Amniotic stem cell (primary cell): ENCODE data around the gene GSC.
"Not testable (repeated sequence)": the region's sequence is repeated elsewhere in the genome, so short reads cannot be mapped to it uniquely, and the experiment has no call there.

Experiments used
- DNase-seq: peaks from one replicate; lab custom pipeline; 2025; lab: John Stamatoyannopoulos, UW

GSC gene

DNA sequence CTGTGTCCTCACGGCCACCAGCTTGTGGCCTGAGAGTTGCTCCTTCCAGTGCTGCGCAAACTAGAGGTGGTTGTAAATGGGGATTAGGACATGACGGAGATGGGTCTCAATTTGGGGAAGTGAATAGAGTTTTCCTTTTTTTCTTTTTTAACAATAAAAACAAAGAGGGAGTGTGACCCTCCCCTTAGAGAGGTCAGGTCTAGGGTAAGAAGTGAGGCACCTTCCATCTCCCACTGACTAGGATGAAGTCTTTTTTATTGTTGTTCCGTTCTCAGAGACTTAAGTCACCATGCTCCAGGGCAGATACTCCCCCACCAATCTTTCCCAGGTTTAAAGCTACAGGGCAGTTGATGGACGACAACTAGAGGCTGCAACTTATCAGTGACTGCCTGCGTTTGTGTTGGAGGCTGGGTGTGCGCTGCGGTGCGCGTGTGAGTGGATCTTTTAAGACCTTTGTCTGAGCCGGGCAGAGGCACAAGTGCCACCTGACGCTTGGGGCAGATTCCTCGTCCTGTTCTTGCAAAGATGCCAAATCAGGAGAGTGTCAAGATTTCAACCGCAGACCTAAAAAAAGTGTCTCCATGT is 2.1 kb upstream of the GSC start:
- DNase-seq, result no peak

DNA sequence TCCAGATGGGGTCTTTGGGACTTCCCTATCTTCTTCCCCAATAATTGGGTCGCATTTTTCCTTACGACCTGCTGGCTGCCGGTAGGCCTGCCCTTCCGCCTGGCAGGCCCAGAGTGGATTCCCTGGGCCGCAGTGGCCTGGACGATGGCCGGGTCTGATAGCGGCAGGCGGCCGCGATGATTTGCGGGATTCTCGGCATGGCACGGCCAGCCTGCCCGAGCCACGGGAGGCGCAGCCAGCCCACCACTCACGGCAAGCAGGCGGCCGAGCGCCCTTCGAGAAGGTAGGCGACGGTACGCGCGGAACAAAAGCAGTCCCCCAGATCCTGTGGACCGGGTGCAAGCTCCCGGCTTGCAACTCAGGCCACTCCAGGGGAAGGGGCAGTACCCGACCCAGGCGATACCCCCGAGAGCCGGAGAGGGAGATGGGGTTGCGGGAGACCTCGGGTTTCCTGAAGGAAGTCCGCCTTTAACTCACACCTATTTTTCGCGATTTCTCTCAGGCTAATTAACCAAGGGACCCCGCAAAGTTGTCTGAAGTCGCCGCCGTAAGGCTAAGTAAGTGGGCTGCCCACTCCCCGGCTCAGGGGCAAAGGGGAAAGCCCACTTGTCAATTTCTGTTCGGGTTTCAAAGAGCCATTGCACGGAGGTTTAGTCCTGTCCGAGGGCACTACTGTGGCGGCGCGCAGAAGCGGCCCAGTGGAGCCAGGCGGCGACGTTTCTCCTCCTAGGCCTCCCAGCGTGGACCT is 1.4 kb upstream of the GSC start:
- no peak for DNase-seq

- DNase-seq, result no peak
Observed at GRCh38 chr14:94770815-94771157, 873 bp upstream of the GSC start.

DNA sequence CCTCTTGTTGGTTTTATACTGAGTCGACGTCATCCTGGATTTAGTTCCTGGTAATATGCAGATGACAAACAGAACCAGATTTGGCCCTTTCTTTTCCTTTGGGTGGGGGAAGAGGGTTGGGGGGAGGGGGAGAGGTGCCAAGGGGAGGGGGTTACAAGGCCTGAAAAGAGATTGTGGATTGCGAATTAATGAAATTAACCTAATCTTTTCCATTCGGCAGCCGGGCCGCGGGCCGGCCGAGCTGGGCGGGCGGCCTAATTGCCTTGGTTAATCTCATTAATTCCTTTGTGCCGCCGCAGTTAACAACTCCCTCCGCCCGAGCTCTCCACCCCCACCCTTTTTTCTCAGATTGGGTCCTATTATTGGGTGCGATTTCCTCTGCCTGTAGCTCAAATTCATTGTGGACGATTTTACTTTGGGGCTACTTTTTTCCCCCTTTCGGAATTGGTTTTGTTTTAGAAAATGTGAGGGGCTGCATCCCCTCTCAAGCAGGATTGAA is 387 bp upstream of the GSC start:
- no peak for DNase-seq

DNA sequence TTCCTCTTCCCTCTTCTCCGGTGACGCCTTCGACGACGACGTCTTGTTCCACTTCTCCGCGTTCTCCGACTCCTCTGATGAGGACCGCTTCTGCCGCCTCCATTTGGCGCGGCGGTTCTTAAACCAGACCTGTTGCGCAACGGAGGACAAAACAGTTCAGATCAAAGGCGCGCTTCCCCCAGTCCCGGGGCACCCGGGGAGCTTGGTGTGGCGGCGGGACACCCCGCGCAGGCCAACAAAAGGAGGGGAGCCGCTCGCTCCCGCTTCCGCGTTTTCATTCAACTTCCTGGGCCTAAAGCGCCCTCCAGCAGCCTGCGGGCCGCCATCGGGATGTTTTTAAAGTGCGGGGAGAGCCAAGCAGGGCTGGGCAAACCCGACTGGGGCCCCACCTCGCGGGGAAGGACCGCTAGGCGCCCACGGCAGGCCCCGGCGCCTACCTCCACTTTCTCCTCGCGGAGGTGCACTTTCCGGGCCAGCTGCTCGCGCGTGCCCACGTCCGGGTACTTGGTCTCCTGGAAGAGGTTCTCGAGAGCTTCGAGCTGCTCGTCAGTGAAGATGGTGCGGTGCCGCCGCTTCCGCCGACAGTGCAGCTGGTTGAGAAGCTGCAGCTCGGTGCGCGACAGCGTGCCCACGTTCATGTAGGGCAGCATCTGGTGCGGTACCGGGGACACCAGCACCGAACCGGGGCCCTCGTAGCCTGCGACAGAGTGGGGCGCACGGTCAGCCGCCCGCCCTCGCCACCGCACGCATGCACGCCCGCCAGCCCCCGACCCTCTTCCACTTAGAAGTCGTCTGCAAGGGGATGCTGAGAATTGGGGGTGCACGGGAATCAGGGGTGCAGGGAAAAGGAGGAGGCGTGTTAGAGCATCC is 1.2 kb downstream of the GSC start:
- DNase-seq, result no peak

GRCh38 chr14:94768141-94768520 is 1.8 kb downstream of the GSC start:
- DNase-seq, result no peak

DNA sequence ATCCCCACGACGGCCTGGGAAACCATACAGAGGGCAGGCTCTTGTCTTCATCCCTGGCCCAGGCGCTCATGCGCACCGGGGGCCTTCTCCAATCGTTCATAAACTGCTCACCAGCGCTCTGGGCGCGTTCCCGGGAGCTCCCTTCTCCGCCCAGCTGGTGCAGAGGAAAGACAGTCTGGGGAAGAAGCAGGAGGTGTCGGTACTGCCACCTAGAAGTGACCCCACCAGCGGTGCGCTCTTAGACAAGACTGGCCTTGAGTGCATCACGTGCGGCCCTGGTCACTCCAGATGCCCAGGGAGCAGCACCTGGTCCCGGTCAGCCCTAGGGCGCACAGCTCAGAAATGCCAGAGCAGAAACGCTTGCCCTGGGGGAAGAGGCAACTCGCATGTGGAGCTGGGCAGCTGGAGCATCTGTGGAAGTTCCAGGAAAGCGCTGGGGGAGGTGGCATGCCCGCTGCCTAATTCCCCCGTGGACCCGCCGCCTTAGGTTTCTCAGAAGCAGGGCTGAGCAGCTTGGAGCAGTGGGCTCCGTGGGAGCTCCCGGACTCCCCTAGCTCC is 2.5 kb downstream of the GSC start:
- no peak for DNase-seq

DNA sequence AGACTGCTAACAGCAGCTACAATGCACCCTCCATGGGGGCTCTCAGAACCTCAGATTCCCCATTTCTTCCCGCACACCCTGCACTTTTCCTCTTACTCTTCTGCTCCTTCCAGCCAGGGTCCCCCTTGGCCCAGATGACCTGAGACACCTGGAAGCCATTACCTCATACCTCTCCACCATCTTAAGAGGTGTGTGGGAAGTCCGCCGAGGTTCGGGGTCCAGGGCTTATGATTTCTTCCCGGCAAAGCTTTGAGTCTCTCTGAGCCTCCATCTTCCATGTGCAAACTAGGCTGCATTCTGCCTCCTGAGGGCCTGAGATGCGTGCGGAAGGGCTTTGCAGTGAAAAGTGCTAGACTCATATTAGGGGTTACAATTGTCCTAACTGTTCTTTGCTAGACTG is 5.3 kb downstream of the GSC start:
- DNase-seq, result no peak

DNA sequence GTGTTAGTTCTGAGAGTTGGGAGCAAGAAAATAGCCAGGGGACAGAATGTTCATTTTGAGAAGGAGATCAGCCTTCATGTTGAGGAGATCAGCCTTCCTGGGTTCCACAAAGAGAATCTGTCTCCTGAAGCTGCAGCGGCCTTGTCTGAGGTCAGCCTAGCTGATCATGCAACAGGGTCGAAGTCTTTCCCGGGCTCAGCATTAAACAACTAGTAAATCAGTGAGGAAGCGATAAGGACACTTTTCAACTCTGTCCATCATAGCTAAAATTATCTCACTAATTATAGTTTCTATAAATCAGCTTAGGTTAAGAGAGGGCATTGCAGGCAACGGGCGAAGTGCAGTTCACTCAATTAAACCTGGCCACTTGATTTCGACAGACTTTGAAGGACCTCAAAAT is 7.5 kb downstream of the GSC start:
- DNase-seq, result no peak

- DNase-seq, result no peak
Observed at GRCh38 chr14:94761997-94762377, 7.9 kb downstream of the GSC start.

DNA sequence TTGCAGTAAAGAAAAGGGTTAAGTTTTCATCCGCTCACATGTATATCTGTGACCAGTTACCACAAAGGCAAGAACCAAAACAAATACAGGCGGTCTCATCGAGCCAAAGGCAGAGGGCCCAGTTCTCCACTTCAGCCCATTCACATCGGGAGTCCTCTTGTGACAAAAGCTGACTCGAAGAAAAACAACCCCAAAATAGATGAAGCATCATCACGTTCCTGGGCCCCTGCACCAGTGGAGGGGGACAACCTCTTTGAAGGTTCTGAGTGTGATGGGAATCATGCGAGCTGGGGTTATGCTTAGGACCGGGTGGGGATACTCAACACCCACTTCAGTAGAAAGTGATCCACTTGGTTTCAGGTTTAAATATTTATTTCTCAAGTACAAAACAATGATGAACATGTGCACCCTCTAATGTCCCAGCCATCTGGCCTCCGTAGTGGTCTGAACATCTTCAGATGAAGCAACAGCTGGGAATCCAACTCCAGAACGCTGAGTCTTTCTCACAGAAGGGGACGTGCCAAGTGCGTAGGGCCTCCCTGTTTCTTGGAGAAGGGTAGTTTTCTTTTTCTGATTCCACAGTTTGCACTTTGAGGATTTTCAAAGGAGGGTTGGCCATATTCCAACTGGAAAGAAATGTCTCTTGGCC is 8.4 kb downstream of the GSC start:
- no peak for DNase-seq

DNA sequence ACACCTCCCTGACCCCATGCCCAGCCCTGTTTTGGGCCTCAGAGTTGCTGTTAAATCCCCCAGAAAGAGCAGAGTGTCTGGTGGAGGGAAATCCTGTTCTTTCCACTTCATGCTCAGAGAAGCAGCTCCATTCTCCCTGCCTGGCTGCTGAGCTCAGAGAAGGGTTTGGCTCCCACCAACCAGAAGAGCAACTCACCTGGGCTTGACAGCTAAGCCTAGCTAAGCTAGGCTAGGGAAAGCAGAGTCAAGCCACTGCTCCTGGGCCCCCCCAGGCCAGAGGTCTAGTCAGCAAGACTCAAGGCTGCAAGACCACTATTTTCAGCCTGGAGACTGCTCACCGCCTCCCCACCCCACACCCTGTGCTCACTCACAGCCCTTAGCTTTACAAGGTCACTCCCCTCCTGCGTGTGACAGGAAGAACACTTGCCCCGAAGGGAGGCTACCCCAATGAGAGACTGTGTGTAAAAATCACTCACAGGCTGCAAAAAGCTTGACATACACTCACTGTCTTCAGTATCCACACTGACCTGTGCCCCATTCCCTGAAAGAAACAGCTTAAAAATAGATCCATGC is 13.5 kb downstream of the GSC start:
- DNase-seq, result no peak

DNA sequence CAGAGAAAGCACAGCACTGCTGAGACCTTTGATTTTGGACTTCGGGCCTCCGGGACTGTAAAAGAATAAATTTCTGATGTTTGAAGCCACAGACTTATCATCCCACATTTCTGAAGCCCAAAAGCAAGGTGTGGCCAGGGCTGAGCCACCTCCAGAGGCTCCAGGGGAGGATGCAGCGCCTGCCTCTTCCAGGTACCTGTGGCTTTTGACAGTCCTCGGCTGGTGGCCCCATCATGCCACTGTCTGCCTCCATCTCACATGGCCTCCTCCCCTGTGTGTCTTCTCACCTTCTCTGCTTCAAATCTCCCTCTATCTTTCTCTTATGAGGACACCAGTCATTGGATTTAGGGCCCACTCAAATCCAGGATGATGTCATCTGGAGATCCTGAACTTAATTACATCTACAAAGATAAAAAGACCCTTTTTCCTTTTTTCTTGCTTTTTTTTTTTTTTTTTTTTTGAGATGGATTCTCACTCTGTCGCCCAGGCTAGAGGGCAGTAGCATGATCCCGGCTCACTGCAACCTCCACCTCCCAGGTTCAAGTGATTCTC is 15.4 kb downstream of the GSC start:
- DNase-seq, result no peak

GRCh38 chr14:94752591-94753436 is 17.1 kb downstream of the GSC start:
- DNase-seq, result no peak

DNA sequence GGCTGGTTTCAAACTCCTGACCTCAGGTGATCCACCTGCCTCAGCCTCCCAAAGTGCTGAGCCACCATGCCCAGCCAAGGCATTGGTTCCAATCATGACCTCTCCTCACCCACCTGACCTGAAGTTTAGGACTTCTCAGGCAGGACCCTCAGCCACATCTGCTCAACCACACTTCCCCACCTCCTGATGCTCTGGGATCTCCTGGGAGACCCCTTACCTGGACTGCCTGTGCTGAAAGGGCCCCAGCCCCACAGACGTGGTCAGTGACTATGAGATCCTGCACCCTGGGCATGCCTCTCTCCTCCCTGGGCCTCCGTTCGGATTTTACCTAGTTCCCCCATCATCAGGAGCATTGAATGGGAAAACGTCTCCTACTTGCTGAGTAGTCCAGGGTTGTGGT is 18.0 kb downstream of the GSC start:
- DNase-seq, result no peak

DNA sequence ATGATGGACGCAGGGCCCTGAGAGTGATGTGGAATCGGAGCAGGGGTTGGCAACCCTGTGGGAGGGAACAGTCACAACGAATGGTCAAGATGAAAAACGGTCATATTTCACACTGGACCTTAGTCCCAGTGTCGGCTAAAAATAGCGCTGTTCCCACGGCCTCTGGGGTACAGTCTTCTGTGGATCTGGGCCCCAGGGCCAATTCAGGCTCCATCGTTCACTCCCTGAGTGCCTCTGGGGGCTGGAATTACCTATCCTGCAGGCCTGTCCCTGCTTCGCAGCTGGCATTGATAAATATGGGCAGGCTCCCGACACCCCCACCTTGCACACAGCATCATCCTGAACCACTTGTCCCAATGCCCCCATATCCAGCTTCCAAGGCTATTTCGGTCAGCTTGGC is 18.6 kb downstream of the GSC start:
- no peak for DNase-seq

DNA sequence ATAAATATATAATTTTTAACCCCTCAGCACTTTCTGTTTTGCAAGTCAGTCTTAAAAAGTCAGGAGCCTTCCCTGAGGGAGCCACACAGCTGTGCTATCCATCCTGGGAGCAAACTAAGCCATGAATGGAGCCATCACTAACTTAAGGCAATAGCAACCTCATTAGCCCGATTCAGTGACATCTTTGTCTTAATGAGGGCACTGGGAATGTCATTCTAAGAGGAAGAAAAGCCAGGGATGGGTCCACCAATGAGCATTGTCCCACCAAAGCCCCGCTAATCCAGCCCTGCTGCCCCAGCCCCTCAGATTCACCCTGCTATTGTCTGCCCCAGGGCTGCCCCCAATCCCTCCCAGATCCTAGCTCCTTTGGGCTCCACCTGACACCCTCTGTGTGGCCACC is 19.5 kb downstream of the GSC start:
- DNase-seq, result no peak

GRCh38 chr14:94748667-94749347 is 21.1 kb downstream of the GSC start:
- DNase-seq, result no peak

DNA sequence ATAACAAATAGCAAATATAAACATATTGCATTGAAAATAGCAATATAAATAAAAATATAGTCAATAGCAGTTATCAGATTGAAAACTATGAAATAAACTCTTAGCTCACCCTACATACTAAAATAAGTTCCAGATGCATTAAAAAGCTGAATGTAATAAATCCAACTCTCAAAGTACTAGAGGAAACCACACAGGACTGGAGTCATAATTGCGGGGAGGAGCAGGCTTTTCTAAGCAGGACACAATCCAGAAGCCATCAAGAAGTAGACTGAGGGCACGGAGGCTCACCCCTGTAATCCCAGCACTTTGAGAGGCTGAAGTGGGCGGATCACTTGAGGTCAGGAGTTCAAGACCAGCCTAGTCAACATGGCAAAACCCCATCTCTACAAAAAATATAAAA is 22.2 kb downstream of the GSC start:
- DNase-seq, result no peak

DNA sequence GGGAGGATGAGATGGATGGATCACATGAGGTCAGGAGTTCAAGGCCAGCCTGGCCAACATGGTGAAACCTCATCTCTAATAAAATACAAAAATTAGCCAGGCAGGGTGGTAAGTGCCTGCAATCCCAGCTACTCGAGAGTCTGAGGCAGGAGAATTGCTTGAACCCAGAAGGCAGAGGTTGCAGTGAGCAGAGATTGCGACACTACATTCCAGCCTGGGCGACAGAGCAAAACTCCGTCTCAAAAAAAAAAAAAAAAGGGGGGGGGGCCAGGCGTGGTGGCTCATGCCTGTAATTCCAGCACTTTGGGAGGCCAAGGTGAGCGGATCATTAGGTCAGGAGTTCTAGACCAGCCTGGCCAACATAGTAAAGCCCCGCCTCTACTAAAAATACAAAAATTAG is 22.8 kb downstream of the GSC start:
- not testable (repeated sequence) for DNase-seq
